Measurements from ENCODE around the gene C1QTNF6. TPM values are rescaled to one million over a fixed set of nuclear protein-coding genes. Genes with fewer than 3 reads are reported as not detected.
"Not testable (repeated sequence)": the region's sequence is repeated elsewhere in the genome, so short reads cannot be mapped to it uniquely, and the experiment has no call there.

Gene C1QTNF6
- total RNA-seq, 2 donors from 2014 or later: 13.8 to 14.5 TPM

DNA sequence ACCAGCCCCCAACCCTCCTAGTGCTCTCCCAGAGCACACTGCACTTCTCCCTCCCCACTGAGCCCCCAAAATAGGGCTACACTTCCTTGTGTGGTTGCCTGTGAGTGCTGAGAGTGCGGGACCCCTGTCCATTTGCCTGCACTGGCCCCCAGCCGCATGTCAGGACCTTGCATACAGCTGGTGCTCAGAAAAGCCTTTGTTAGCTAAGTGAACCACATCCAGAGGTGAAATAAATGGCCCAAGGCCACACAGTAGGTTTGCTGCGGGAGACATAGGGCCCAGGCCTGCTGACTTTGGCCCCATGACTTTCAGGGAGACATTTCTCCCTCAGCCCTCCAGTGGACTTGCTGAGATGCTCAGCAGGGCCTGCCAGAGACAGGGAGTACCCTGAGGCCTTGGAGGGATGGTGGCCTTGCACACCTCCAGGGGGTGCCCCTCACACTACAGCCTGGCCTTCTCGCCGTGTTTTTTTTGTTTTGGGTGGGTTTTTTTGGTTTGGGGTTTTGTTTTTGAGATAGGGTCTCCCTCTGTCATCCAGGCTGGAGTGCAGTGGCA, 14.0 kb upstream of the C1QTNF6 start:
- peak in 1 of 2 donors; percentile 49 for DNase-seq (ENCODE audit: low spot score in 2 of 2)
- H3K36me3 Mint-ChIP-seq: peaks cover 9 to 15% of the 10 kb centered on the region in 2 donors
- no peaks in the 10 kb centered on the region for H3K9me3 Mint-ChIP-seq
- no peak for ATAC-seq
- no peak overlapping the region for H3K27ac Mint-ChIP-seq

DNA sequence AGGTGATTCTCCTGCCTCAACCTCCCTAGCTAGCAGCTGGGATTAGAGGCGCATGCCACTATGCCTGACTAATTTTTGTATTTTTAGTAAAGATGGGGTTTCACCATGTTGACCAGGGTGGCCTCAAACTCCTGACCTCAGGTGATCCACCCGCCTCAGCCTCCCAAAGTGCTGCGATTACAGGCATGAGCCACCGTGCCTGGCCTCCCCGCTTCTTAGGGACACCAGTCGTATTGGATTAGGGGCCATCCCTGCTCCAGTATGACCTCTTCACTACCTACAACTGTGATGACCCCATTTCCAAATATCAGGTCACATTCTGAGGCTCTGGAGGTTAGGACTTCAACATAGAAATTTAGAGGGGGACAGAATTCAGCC, 13.4 kb upstream of the C1QTNF6 start:
- peaks cover 9 to 10% of the 10 kb centered on the region in 2 donors for H3K36me3 Mint-ChIP-seq
- not testable (repeated sequence) for H3K27ac Mint-ChIP-seq; ATAC-seq; H3K9me3 Mint-ChIP-seq; DNase-seq (ENCODE audit: low spot score in 2 of 2)

DNA sequence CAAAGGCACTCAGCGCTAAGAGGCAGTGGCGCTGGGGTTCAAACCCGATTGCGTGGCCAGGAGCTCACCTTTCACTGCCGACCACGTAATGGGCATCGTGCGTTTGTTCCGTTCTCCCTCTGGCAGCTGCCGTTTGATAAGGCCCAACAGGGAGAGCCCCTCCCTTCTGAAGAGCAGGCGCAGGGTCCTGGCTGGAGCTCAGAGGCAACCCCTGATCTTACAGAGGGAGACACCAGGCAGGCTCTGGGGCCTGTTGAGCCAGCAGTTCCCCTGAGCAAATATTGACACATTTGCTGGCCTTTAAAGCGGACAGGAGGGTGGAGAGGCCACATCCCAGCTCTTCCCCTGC, 11.7 kb upstream of the C1QTNF6 start:
- peak; percentile 1 to 35 for ATAC-seq
- H3K27ac Mint-ChIP-seq: peak overlapping the region; percentile 95 to 98
- no peaks in the 10 kb centered on the region for H3K9me3 Mint-ChIP-seq
- DNase-seq (ENCODE audit: low spot score in 2 of 2): no peak
- peaks cover 9 to 18% of the 10 kb centered on the region in 2 donors for H3K36me3 Mint-ChIP-seq

DNA sequence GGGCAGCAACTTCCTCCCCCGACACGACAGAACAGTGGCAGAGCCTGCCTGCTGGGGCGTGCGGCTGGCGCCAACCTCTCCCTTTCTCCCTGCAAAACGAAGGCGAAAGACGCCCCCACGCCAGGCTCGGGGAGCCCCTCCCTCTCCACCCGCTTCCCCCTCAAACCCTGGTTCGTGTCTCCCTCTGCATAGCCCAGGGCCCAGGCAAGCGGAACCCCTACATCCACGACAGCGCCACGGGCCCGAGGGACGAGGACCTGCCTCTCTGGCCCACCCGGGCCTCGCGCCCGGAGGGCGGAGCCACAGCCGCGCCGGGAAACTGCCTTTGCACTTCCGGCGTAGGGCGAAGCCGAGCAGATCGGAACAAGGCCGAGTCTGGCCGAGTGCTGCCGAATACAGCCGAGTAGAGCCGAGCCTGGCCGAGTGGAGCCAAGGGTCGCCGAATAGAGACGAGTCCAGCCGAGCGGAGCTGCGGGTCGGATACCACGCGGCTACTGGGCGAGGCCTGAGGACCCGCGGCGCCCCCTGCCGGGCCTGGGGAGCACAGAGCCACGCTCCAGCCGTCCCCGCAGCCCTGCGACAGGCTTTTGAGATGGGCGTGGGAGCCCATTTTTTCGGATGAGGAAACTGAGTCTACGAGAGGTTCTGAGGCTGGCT, 11.2 kb upstream of the C1QTNF6 start:
- no peaks in the 10 kb centered on the region for H3K9me3 Mint-ChIP-seq
- peaks cover 9 to 18% of the 10 kb centered on the region in 2 donors for H3K36me3 Mint-ChIP-seq
- ATAC-seq (peak; percentile 89 to 95), DNase-seq (ENCODE audit: low spot score in 2 of 2) (peak; percentile 99 to 100)
- peak overlapping the region; percentile 95 to 98 for H3K27ac Mint-ChIP-seq

DNA sequence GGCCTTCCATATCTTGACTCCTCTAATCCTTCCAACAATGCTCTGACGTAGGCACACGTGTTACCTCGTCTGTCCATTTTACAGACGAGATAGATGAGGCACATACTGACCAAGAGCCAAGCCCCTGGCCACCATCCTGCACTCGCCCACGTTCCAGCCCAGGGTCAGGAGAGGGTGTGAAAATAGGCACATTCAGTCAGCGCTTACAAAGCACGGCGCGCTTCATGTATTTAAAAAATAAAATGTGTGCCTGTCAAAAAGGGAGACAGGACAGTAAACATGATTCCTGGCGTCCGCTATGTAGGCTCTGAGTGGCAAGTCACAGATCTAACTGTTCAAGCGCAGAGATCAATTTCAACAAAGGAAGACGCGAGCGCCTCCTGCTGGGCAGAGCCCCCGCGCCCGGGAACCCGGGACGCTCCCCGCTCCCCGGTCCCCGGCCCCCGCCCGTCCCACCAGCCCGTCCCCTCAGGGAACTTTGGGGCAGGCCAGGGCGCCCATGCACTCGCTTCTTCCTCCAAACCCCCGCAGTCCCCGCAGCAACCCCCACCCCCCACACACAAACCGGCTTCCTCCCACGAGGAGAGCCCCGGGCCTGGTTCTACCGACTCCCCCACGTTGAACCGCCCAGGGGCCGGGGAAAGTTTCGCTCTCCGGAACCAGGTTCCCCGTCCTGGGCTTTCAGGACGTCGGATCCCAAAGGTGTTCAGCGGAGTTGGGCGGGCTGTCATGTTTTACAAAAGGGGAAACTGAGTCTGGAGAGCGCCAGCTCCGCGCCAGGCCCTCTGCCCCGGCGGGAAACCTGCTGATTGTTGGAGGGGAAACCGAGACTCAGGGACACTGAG, 10.4 kb upstream of the C1QTNF6 start:
- Mint-ChIP-seq H3K9me3 (no peaks in the 10 kb centered on the region), H3K27ac (peak overlapping the region; percentile 98 to 99), H3K36me3 (peaks cover 9 to 20% of the 10 kb centered on the region in 2 donors)
- DNase-seq (ENCODE audit: low spot score in 2 of 2) (peak; percentile 87 to 97), ATAC-seq (peak; percentile 42 to 46)

DNA sequence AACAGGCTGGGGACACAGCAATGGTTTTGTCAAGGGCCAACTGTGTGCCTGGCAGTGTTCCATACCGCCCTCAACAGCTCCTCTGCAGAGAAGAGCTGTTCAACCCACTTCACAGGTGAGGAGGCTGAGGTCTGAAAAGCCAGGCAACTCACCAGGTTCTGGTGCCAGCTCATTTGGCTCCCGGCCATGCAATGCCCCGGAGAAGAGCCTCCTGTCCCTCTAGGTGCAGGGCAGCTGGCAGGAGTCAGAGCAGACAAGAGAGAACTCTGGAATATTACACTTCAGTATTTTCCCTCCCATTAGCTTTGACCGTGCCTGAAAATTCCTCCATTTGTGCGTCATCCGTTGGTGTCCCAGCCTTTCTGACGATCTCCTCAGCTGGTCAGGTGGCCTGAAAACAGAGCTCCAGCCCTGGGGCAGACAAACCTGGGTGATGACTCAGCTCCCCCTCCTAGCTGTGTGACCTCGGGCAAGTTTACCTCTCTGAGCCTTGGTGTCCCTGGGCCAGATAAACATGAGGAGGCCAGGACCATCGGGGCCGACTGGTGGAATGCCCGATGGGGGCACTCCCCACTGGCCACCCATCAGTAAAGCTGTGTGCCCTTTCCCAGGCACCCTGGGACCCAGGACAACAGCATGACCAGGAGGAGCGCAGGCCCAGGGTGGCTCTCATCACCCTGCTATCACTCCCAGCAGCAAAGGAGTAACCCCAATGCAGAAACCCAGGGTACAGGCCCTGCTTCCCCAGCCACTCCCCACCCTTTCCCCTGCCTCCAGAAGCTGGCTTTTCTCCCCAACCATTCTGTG, 9.6 kb upstream of the C1QTNF6 start:
- ATAC-seq (no peak), DNase-seq (ENCODE audit: low spot score in 2 of 2) (no peak)
- Mint-ChIP-seq H3K36me3 (peaks cover 9 to 24% of the 10 kb centered on the region in 2 donors), H3K27ac (peak overlapping the region; percentile 98 to 99), H3K9me3 (no peaks in the 10 kb centered on the region)

DNA sequence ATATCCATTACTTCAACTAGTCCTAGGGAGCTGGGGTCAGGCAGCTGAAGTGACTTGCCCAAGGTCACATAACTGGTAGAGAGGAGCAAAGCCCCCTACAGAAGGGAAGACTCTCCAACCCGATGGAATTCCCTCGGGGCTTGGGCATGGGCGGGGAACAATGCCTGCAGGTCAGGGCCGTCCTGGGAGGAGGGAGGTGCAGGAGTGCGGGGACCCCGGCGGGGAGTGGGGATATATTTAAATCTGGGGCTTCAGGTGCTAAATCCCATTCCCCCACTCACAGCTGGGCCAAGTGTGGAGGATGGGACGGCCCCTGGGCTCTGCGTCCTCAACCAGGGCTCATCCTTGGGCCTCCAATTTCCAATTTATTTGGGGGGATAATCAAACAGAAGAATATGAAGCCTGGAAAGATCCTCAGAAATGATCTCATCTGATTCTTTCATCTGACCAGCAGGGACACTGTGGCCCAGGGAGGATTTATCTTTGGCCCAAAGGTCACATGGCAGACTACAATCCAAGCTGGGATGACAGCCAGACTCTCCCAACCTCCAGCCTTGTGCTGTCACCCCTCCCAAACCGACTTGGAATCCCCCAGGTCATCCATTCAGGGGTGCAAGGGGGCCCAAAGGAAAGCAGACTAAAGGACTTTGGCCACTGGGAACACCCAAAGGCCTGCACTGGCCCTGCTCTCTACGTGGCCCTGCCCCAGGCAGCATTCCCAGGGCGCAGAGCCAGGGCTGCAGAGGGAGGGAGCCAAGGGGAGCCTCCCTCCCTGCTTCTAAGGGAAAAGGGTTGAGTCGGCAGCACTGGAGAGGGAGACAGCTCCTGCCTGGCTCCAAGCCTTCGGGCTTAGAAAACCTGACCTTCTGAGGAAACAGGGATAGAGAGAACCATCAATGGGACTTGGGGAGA, 8.7 kb upstream of the C1QTNF6 start:
- Mint-ChIP-seq H3K9me3 (no peaks in the 10 kb centered on the region), H3K36me3 (peaks cover 9 to 32% of the 10 kb centered on the region in 2 donors), H3K27ac (peak overlapping the region in 1 of 2 donors; percentile 98)
- no peak for DNase-seq (ENCODE audit: low spot score in 2 of 2)
- no peak for ATAC-seq

DNA sequence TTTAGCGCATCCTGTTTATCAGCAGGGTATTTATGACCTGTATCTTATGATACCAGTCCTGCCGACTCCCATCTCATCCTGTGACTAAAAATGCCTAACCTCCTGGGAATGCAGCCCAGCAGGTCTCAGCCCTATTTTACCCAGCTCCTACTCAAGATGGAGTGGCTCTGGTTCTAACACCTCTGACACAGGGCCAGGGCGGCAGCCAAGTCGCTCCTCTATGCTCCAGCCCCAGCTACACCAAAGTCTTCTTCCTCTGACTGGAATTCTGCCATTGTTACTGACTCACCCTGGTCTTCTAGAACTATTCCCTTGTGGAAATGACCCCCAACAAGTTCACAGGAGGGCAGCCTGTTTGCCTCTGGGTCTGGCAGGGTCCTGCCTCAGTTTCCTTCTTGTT, 7.9 kb upstream of the C1QTNF6 start:
- ATAC-seq: no peak
- DNase-seq (ENCODE audit: low spot score in 2 of 2): no peak
- Mint-ChIP-seq H3K9me3 (no peaks in the 10 kb centered on the region), H3K36me3 (peaks cover 9 to 32% of the 10 kb centered on the region in 2 donors), H3K27ac (peak overlapping the region in 1 of 2 donors; percentile 66)

DNA sequence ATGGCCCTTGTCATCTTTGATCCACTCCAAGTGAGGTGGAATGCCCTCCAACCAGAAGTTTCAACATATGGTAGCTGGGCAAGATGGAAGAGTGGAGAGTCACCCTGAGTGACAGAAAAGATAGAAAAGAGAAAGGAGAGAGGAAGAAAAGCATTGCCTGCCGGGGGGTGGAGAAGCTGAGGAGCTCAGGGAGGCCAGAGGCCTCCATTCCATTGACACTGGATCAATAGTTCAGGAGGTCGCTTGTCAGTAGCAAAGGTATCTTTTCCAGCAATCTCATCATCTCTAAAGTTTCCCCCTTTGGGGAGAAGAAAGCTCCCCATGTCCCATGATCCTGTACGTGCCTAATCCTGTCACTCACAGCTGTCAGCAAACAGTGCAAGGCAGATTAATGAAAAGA, 6.7 kb upstream of the C1QTNF6 start:
- ATAC-seq (no peak), DNase-seq (ENCODE audit: low spot score in 2 of 2) (peak in 1 of 2 donors; percentile 50)
- Mint-ChIP-seq H3K9me3 (no peaks in the 10 kb centered on the region), H3K27ac (peak overlapping the region in 1 of 2 donors; percentile 89), H3K36me3 (peaks cover 9 to 33% of the 10 kb centered on the region in 2 donors)

DNA sequence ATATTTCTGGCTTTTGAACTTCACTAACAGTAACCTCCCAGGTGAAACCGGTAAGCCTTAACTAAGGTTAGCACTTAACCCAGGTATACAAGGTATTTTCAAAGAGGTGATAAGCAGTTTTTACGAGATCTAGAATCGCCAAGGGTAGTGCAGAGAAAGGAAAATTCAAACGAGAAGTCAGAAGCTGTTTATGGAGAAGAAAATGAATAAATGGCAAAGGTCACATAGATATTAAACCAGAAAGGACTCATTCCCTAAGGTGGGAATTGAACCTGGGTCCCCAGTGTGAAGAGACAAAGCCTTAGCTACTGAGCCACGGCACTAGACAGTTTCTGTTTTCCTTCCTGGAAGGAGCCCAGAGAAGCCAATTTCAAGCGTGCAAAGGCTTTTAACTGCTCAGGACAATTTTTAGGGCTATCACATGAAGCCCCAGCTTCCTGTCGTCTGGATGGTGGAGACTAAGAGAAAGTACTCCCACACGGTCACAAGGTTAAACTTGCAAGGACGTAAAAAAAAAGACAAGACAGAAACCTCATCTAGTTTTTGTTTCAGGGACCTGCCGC, 5.7 kb upstream of the C1QTNF6 start:
- ATAC-seq (peak; percentile 42 to 68), DNase-seq (ENCODE audit: low spot score in 2 of 2) (peak in 1 of 2 donors; percentile 60)
- Mint-ChIP-seq H3K9me3 (no peaks in the 10 kb centered on the region), H3K27ac (peak overlapping the region; percentile 10 to 89), H3K36me3 (peaks cover 9 to 38% of the 10 kb centered on the region in 2 donors)

DNA sequence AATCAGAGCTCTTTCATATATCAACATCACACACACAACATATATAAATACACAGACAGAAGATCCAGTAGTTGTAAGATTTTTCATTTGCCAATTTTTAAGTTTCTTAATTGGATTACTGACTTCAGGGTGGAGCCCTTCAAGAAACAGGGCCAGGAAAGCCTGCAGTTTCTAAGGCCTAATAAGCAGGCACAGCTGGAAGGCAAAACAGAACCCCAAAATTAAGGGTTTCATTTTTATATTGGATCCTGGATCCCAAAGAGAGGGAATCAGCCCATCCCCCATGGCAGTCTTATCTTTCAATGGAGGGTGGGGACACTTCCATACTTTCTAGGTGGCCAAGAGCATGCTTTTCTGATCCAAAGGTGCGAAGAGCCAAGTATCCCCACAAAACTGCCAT, 4.7 kb upstream of the C1QTNF6 start:
- Mint-ChIP-seq H3K27ac (peak overlapping the region in 1 of 2 donors; percentile 89), H3K36me3 (peaks cover 2 to 35% of the 10 kb centered on the region in 2 donors), H3K9me3 (no peaks in the 10 kb centered on the region)

DNA sequence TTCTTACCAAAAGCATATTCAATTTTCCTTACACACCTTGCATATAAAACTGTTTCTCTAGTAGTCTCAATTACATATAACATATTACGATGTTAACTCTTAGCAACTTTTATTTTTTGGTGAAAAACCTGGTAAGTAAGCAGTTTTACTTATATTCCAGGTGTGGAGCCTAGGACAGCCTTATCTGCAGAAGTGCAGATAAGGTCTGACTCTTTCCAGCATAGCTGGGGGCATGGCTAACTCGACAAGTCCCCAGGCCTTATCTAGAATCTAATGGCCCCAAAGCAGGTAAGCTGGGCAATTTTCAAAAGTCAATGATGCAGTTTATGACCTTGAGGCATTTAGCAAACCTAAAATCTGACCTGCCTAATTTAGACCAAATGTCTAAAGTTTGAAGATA, 4.2 kb upstream of the C1QTNF6 start:
- DNase-seq (ENCODE audit: low spot score in 2 of 2): no peak
- H3K27ac Mint-ChIP-seq: no peak overlapping the region
- peaks cover 0 to 35% of the 10 kb centered on the region in 2 donors for H3K36me3 Mint-ChIP-seq
- ATAC-seq: no peak
- H3K9me3 Mint-ChIP-seq: no peaks in the 10 kb centered on the region

More for the DNA sequence above, 4.7 kb upstream of the C1QTNF6 start:
- no peak for DNase-seq (ENCODE audit: low spot score in 2 of 2)
- ATAC-seq: no peak

DNA sequence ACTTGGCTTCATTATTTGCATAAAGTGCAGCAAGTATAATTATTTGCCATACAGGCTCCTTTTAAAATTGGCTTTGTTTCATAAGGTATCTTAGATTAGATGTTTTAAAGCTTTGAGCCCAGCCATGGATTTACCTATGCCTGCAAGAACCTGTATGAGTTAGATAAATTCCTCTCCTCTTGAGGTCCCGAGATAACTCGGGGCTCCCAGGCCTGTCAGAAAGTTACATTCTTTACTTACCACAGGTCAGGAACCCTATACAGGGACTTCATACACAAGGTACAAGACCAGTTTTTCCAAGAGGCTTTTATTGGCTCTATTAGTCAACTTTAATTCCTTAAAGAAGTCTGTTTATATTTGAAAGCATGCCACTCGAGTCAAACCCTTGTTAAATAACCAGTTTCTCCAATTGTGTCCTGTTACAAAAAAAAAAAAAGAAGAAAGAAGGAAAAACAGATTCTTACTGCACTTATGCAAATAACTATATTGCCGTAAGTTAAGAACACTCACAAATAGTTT, 2.3 kb upstream of the C1QTNF6 start:
- DNase-seq (ENCODE audit: low spot score in 2 of 2) (no peak), ATAC-seq (no peak)
- peaks cover 0 to 28% of the 10 kb centered on the region in 2 donors for H3K36me3 Mint-ChIP-seq
- no peaks in the 10 kb centered on the region for H3K9me3 Mint-ChIP-seq
- H3K27ac Mint-ChIP-seq: no peak overlapping the region

DNA sequence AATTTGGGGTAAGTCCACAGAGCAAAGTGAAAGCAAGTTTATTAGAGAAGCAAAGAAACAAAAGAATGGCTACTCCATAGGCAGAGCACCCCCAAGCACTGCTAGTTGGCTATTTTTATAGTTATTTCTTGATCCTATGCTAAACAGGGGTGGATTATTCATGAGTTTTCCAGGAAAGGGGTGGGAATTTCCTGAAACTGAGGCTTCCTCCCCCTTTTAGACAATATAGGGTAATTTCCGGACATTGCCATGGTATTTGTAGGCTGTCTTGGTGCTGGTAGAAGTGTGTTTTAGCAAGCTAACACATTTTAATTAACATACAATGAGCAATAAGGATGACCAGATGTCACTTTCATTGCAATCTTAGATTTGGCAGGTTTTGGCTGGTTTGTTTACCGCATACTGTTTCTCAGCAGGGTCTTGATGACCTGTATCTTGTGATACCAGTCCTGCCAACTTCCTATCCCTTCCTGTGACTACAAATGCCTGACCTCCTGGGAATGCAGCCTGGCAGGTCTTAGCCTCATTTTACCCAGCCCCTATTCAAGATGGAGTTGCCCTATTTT, 937 bp upstream of the C1QTNF6 start:
- H3K9me3 Mint-ChIP-seq: no peaks in the 10 kb centered on the region
- peaks cover 0 to 19% of the 10 kb centered on the region in 2 donors for H3K36me3 Mint-ChIP-seq
- ATAC-seq (no peak), DNase-seq (ENCODE audit: low spot score in 2 of 2) (no peak)
- no peak overlapping the region for H3K27ac Mint-ChIP-seq

DNA sequence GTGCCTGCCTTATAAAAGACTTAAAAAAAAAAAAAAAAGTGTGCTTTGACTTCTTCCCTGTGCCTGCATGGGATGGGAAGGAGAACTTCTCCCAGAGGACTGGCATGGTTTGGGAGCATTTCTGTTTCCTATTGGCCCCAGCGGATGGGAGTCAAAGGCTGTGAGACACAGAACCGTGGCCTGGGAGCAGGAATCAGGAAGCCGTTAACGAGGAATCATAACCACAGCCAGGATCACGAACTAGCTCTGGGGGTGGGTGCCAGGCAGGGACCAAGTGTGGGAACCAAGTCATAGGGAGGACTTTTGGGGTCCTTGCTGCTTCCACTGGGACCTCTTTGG, 526 bp downstream of the C1QTNF6 start:
- Mint-ChIP-seq H3K36me3 (peaks cover 0 to 13% of the 10 kb centered on the region in 2 donors), H3K9me3 (no peaks in the 10 kb centered on the region), H3K27ac (no peak overlapping the region)
- ATAC-seq (no peak), DNase-seq (ENCODE audit: low spot score in 2 of 2) (no peak)
